ENCODE measurements around the gene ZDHHC5. TPM values are rescaled to one million over a fixed set of nuclear protein-coding genes. Genes with fewer than 3 reads are reported as not detected.

The ZDHHC5 gene
- total and polyA plus RNA-seq, 2 donors (not counting 1 experiment from before 2014, with no cell fraction given) = 31.5 to 53.8 TPM

DNA sequence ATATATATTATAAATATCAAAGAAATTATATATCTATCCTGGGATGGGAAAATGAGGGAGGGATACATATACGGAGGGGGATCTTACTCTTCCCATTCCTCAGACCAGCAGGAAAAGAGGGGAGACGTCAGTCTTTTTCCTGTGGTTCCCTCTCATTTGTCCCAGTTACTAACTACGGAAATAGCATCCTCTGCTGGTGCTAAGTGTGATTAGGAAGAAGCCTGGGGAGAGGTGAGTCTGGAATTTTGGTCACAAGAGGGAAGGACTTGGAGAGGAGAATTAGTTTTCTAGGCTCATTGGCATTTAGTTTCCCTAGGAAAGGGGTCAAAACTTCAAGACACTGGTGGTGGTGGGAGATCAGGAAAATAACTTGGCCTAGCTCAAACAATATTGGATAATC is 32.5 kb downstream of the ZDHHC5 start:
- no peaks in the 10 kb centered on the region for H3K4me1 ChIP-seq (ENCODE audit: control insufficient read depth in 2 of 2, insufficient read depth in 2 of 2, low read length in 2 of 2)
- peaks cover 10 to 65% of the 10 kb centered on the region in 2 experiments for H3K36me3 ChIP-seq (replicated peaks in 1 of 2; ENCODE audit: control extremely low read depth in 1 of 2, control insufficient read depth in 1 of 2, extremely low read depth in 1 of 2, insufficient read depth in 2 of 2, low read length in 1 of 2)
- ATAC-seq (ENCODE audit: low read depth) = no peak
- no peak overlapping the region for H3K4me2 ChIP-seq (replicated peaks; ENCODE audit: low read depth, low read length, poor library complexity, severe bottlenecking)
- no peaks in the 10 kb centered on the region for H3K27me3 ChIP-seq (replicated peaks in 1 of 4; ENCODE audit: control extremely low read depth in 1 of 4, control insufficient read depth in 3 of 4, insufficient read depth in 4 of 4, low read length in 3 of 4)
- no peak overlapping the region for H3K27ac ChIP-seq (ENCODE audit: low read length in 2 of 2)
- CTCF ChIA-PET = no interaction called here
- no CpG with 5 or more reads among the region's 3 CpGs for WGBS (ENCODE audit: insufficient coverage)
- Mint-ChIP-seq H3K9me3 (ENCODE audit: insufficient read depth) (no peaks in the 10 kb centered on the region), H3K27me3 (no peaks in the 10 kb centered on the region), H3K4me1 (no peaks in the 10 kb centered on the region), H3K4me3 (no peak overlapping the region), H3K27ac (no peak overlapping the region)
- H3K9ac ChIP-seq (ENCODE audit: low read length) = no peak overlapping the region
- no peak for DNase-seq
- H3K9me3 ChIP-seq (ENCODE audit: control extremely low read depth in 1 of 3, control insufficient read depth in 2 of 3, insufficient read depth in 1 of 3, low read length in 2 of 3) = no peaks in the 10 kb centered on the region
- TF ChIP-seq EZH2 (IDR thresholded peaks at IDR 0.05; ENCODE audit: borderline replicate concordance, insufficient read depth, low read depth, low read length, poor library complexity, severe bottlenecking) = no peak
- TF ChIP-seq CTCF (IDR thresholded peaks at IDR 0.05) = no peak
- intact Hi-C loops (cut with micrococcal nuclease) = no loop called here
- H3K4me3 ChIP-seq (ENCODE audit: control extremely low read depth in 1 of 5, extremely low read depth in 1 of 5, insufficient read depth in 1 of 5, low read depth in 2 of 5, low read length in 4 of 5) = no peak overlapping the region
- peaks cover 6% of the 10 kb centered on the region for H4K20me1 ChIP-seq (ENCODE audit: control insufficient read depth, insufficient read depth, low read length, poor library complexity, severe bottlenecking)
- H3K79me2 ChIP-seq (ENCODE audit: control insufficient read depth, insufficient read depth, low read length) = no peaks in the 10 kb centered on the region
- no peak overlapping the region for H2AFZ ChIP-seq (ENCODE audit: insufficient read depth, low read depth, low read length, poor library complexity, severe bottlenecking)
- POLR2A ChIA-PET = no interaction called here

GRCh38 chr11:57703341-57703740 is 35.4 kb downstream of the ZDHHC5 start:
- TF ChIP-seq EZH2 (IDR thresholded peaks at IDR 0.05; ENCODE audit: borderline replicate concordance, insufficient read depth, low read depth, low read length, poor library complexity, severe bottlenecking) = no peak
- Mint-ChIP-seq H3K4me1 (peaks cover 4% of the 10 kb centered on the region), H3K27ac (no peak overlapping the region), H3K27me3 (no peaks in the 10 kb centered on the region), H3K4me3 (no peak overlapping the region), H3K9me3 (ENCODE audit: insufficient read depth) (no peaks in the 10 kb centered on the region)
- DNase-seq = no peak
- WGBS (ENCODE audit: insufficient coverage) = 100% methylated on average over 1 of the region's 4 CpGs
- Histone ChIP-seq H3K9me3 (ENCODE audit: control extremely low read depth in 1 of 3, control insufficient read depth in 2 of 3, insufficient read depth in 1 of 3, low read length in 2 of 3) (no peaks in the 10 kb centered on the region), H3K9ac (ENCODE audit: low read length) (no peak overlapping the region), H3K4me2 (replicated peaks; ENCODE audit: low read depth, low read length, poor library complexity, severe bottlenecking) (no peak overlapping the region), H3K27me3 (replicated peaks in 1 of 4; ENCODE audit: control extremely low read depth in 1 of 4, control insufficient read depth in 3 of 4, insufficient read depth in 4 of 4, low read length in 3 of 4) (no peaks in the 10 kb centered on the region), H3K4me1 (ENCODE audit: control insufficient read depth in 2 of 2, insufficient read depth in 2 of 2, low read length in 2 of 2) (no peaks in the 10 kb centered on the region), H3K36me3 (replicated peaks in 1 of 2; ENCODE audit: control extremely low read depth in 1 of 2, control insufficient read depth in 1 of 2, extremely low read depth in 1 of 2, insufficient read depth in 2 of 2, low read length in 1 of 2) (peaks cover 4 to 46% of the 10 kb centered on the region in 2 experiments), H3K27ac (ENCODE audit: low read length in 2 of 2) (no peak overlapping the region), H3K4me3 (ENCODE audit: control extremely low read depth in 1 of 5, extremely low read depth in 1 of 5, insufficient read depth in 1 of 5, low read depth in 2 of 5, low read length in 4 of 5) (no peak overlapping the region), H4K20me1 (ENCODE audit: control insufficient read depth, insufficient read depth, low read length, poor library complexity, severe bottlenecking) (no peaks in the 10 kb centered on the region), H2AFZ (ENCODE audit: insufficient read depth, low read depth, low read length, poor library complexity, severe bottlenecking) (no peak overlapping the region), H3K79me2 (ENCODE audit: control insufficient read depth, insufficient read depth, low read length) (peaks cover 16% of the 10 kb centered on the region)
- ChIA-PET CTCF (interaction anchor here (0.7 to 3.2 kb wide), 2 partner anchors 30 to 97 kb away, joined by 4 to 19 read pairs; no protein-coding TSS in a partner anchor), POLR2A (interaction anchor here (0.6 kb wide), 1 partner anchor 26 kb away, joined by 3 read pairs; no protein-coding TSS in a partner anchor)
- intact Hi-C loops (cut with micrococcal nuclease) = no loop called here
- no peak for ATAC-seq (ENCODE audit: low read depth)
